Femur (tissue), 1 donor: Measurements from ENCODE around the gene PSMA5.
A peak's percentile ranks its signal among the peaks of the same experiment; 100 is the strongest.
"Not testable (repeated sequence)": the region's sequence is repeated elsewhere in the genome, so short reads cannot be mapped to it uniquely, and the experiment has no call there.

Experiments used
- DNase-seq: peaks from one replicate; pipeline ENCODE4 v3.0.0-alpha.2; 2017

The PSMA5 gene

GRCh38 chr1:109432336-109432735, 6.1 kb upstream of the PSMA5 start:
- DNase-seq, result no peak

GRCh38 chr1:109427171-109427467, 871 bp upstream of the PSMA5 start:
- DNase-seq, result no peak

- DNase-seq, result no peak
These were observed 612 bp downstream of the PSMA5 start for GRCh38 chr1:109425391-109426280.

- no peak for DNase-seq
These were observed 2.8 kb downstream of the PSMA5 start for GRCh38 chr1:109423498-109423897.

GRCh38 chr1:109412551-109412950, 13.7 kb downstream of the PSMA5 start:
- DNase-seq, result no peak

- no peak for DNase-seq
These were observed 21.4 kb downstream of the PSMA5 start for GRCh38 chr1:109404838-109405237.

GRCh38 chr1:109402025-109402424, 24.2 kb downstream of the PSMA5 start:
- DNase-seq, result no peak

- no peak for DNase-seq
These were observed 26.1 kb downstream of the PSMA5 start for GRCh38 chr1:109400035-109400655.

GRCh38 chr1:109399326-109399957, 26.8 kb downstream of the PSMA5 start:
- no peak for DNase-seq

GRCh38 chr1:109398343-109399225, 27.7 kb downstream of the PSMA5 start:
- no peak for DNase-seq

GRCh38 chr1:109397581-109398342, 28.5 kb downstream of the PSMA5 start, which contains the start of gene SORT1:
SORT1 (minus strand) TSS chr1:109397918; CDS start chr1:109397892, 26 bp downstream.
- peak; percentile 94 for DNase-seq

- DNase-seq, result no peak
These were observed 29.2 kb downstream of the PSMA5 start for GRCh38 chr1:109396871-109397580.

- DNase-seq, result no peak
These were observed 29.8 kb downstream of the PSMA5 start for GRCh38 chr1:109396513-109396839.

GRCh38 chr1:109395602-109396512, 30.4 kb downstream of the PSMA5 start:
- no peak for DNase-seq

- DNase-seq, result not testable (repeated sequence)
These were observed 31.0 kb downstream of the PSMA5 start for GRCh38 chr1:109395282-109395599.

- no peak for DNase-seq
These were observed 31.5 kb downstream of the PSMA5 start for GRCh38 chr1:109394591-109395281.

- DNase-seq, result no peak
These were observed 32.5 kb downstream of the PSMA5 start for GRCh38 chr1:109393617-109394233.

GRCh38 chr1:109392788-109393616, 33.2 kb downstream of the PSMA5 start:
- peak; percentile 51 for DNase-seq
